Dedifferentiated amniotic fluid mesenchymal stem cell (primary cell): Measurements from ENCODE around the gene GPR146.

Experiments used
- DNase-seq: peaks from one replicate; pipeline ENCODE4 v3.0.0-alpha.2; 2016; ENCODE audit errors: extremely low spot score

GPR146 gene

GRCh38 chr7:1011297-1012003, 32.9 kb upstream of the GPR146 start:
- DNase-seq, result no peak

GRCh38 chr7:1012004-1012715, 32.2 kb upstream of the GPR146 start:
- DNase-seq, result no peak

GRCh38 chr7:1012716-1013095, 31.6 kb upstream of the GPR146 start:
- DNase-seq, result no peak

GRCh38 chr7:1013581-1013980, 30.8 kb upstream of the GPR146 start:
- DNase-seq, result no peak

GRCh38 chr7:1014681-1015080, 29.7 kb upstream of the GPR146 start:
- no peak for DNase-seq

- no peak for DNase-seq
Observed at GRCh38 chr7:1015196-1016121, 28.9 kb upstream of the GPR146 start.

GRCh38 chr7:1016577-1017531, 27.5 kb upstream of the GPR146 start:
- no peak for DNase-seq

GRCh38 chr7:1017586-1018333, 26.6 kb upstream of the GPR146 start:
- DNase-seq, result no peak

GRCh38 chr7:1018334-1018695, 26.0 kb upstream of the GPR146 start:
- no peak for DNase-seq

- no peak for DNase-seq
Observed at GRCh38 chr7:1019255-1019785, 25.0 kb upstream of the GPR146 start.

GRCh38 chr7:1019789-1020610, 24.3 kb upstream of the GPR146 start:
- DNase-seq, result no peak

GRCh38 chr7:1020849-1021251, 23.5 kb upstream of the GPR146 start:
- DNase-seq, result no peak

- no peak for DNase-seq
Observed at GRCh38 chr7:1021366-1021765, 23.0 kb upstream of the GPR146 start.

- DNase-seq, result no peak
Observed at GRCh38 chr7:1021931-1022330, 22.4 kb upstream of the GPR146 start.

GRCh38 chr7:1022356-1022755, 22.0 kb upstream of the GPR146 start:
- DNase-seq, result no peak

GRCh38 chr7:1022801-1023465, 21.4 kb upstream of the GPR146 start:
- no peak for DNase-seq

- no peak for DNase-seq
Observed at GRCh38 chr7:1024331-1024841, 20.0 kb upstream of the GPR146 start.

- no peak for DNase-seq
Observed at GRCh38 chr7:1024876-1025742, 19.2 kb upstream of the GPR146 start.
